Measurements from ENCODE around the gene COX20.
"Not testable (repeated sequence)": the region's sequence is repeated elsewhere in the genome, so short reads cannot be mapped to it uniquely, and the experiment has no call there.

The COX20 gene

DNA sequence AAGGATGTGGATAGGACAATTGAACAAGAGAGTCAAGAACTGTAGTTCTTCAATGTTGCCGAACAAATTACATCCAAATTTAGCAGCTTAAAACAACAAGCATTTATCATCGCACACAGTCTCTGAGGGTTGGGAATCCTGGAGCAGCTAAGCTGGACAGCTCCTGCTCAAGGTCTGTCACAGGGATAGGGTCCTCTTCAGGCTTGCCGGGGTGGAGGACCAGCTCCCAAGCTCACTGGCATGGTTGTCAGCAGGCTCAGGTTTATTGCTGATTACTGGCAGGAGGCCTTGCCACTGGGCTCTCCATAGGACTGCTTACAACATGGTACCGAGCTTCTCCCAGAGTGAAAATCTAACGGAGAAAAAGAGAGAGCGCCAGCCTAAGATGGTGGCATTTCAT is 22.1 kb upstream of the COX20 start:
- no peak overlapping the region for H3K9ac ChIP-seq (ENCODE audit: insufficient read length)

GRCh38 chr1:244815600-244816099 is 19.8 kb upstream of the COX20 start:
- Histone ChIP-seq H3K27ac (no peak overlapping the region), H3K9me3 (ENCODE audit: low read depth, low read length) (no peaks in the 10 kb centered on the region), H3K36me3 (ENCODE audit: insufficient read depth, low read length) (no peaks in the 10 kb centered on the region), H3K9ac (ENCODE audit: insufficient read length) (no peak overlapping the region), H3K4me3 (no peak overlapping the region)
- TF ChIP-seq EZH2 (IDR thresholded peaks at IDR 0.05) (no peak), POLR2AphosphoS5 (IDR thresholded peaks at IDR 0.05; ENCODE audit: borderline replicate concordance, low read depth, low read length) (no peak), FOXP2 (optimal IDR thresholded peaks at IDR 0.05; ENCODE audit: control extremely low read depth, extremely low read length, insufficient read depth) (no peak)
- DNase-seq (ENCODE audit: low read depth, low spot score): no peak

More for the DNA sequence above, 22.1 kb upstream of the COX20 start:
- Histone ChIP-seq H3K9me3 (ENCODE audit: low read depth, low read length) (no peaks in the 10 kb centered on the region), H3K36me3 (ENCODE audit: insufficient read depth, low read length) (no peaks in the 10 kb centered on the region), H3K4me3 (no peak overlapping the region), H3K27ac (no peak overlapping the region)
- TF ChIP-seq POLR2AphosphoS5 (IDR thresholded peaks at IDR 0.05; ENCODE audit: borderline replicate concordance, low read depth, low read length) (no peak), FOXP2 (optimal IDR thresholded peaks at IDR 0.05; ENCODE audit: control extremely low read depth, extremely low read length, insufficient read depth) (no peak), EZH2 (IDR thresholded peaks at IDR 0.05) (no peak)
- no peak for DNase-seq (ENCODE audit: low read depth, low spot score)

- Histone ChIP-seq H3K9ac (ENCODE audit: insufficient read length) (no peak overlapping the region), H3K4me3 (no peak overlapping the region), H3K36me3 (ENCODE audit: insufficient read depth, low read length) (no peaks in the 10 kb centered on the region), H3K27ac (no peak overlapping the region), H3K9me3 (ENCODE audit: low read depth, low read length) (no peaks in the 10 kb centered on the region)
- TF ChIP-seq EZH2 (IDR thresholded peaks at IDR 0.05): no peak
- TF ChIP-seq POLR2AphosphoS5 (IDR thresholded peaks at IDR 0.05; ENCODE audit: borderline replicate concordance, low read depth, low read length): no peak
- TF ChIP-seq FOXP2 (optimal IDR thresholded peaks at IDR 0.05; ENCODE audit: control extremely low read depth, extremely low read length, insufficient read depth): no peak
- DNase-seq (ENCODE audit: low read depth, low spot score): no peak
Measured at GRCh38 chr1:244817415-244817894, 18.0 kb upstream of the COX20 start.

GRCh38 chr1:244820131-244820530 is 15.3 kb upstream of the COX20 start:
- no peaks in the 10 kb centered on the region for H3K9me3 ChIP-seq (ENCODE audit: low read depth, low read length)
- no peak overlapping the region for H3K4me3 ChIP-seq
- H3K27ac ChIP-seq: no peak overlapping the region

DNA sequence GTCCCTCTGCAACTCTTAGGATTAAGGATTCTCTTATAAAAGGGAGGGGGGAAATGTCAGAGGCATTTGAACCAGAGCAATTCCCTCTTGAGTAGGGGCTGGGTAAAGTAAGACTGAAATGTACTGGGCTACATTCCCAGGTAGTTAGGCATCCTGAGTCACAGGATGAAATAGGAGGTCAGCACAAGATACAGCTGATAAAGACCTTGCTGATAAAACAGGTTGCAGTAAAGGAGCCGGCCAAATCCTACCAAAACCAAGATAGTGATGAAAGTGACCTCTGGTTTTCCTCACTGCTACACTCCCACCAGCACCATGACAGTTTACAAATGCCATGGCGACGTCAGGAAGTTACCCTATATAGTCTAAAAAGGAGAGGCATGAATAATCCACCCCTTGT is 14.3 kb upstream of the COX20 start:
- TF ChIP-seq POLR2AphosphoS5 (IDR thresholded peaks at IDR 0.05; ENCODE audit: borderline replicate concordance, low read depth, low read length) (no peak), EZH2 (IDR thresholded peaks at IDR 0.05) (no peak), FOXP2 (optimal IDR thresholded peaks at IDR 0.05; ENCODE audit: control extremely low read depth, extremely low read length, insufficient read depth) (no peak)
- Histone ChIP-seq H3K27ac (no peak overlapping the region), H3K36me3 (ENCODE audit: insufficient read depth, low read length) (no peaks in the 10 kb centered on the region), H3K9me3 (ENCODE audit: low read depth, low read length) (no peaks in the 10 kb centered on the region), H3K4me3 (no peak overlapping the region), H3K9ac (ENCODE audit: insufficient read length) (no peak overlapping the region)
- DNase-seq (ENCODE audit: low read depth, low spot score): no peak

More at GRCh38 chr1:244820131-244820530, 15.3 kb upstream of the COX20 start:
- Histone ChIP-seq H3K9ac (ENCODE audit: insufficient read length) (no peak overlapping the region), H3K36me3 (ENCODE audit: insufficient read depth, low read length) (no peaks in the 10 kb centered on the region)
- TF ChIP-seq FOXP2 (optimal IDR thresholded peaks at IDR 0.05; ENCODE audit: control extremely low read depth, extremely low read length, insufficient read depth) (no peak), EZH2 (IDR thresholded peaks at IDR 0.05) (no peak), POLR2AphosphoS5 (IDR thresholded peaks at IDR 0.05; ENCODE audit: borderline replicate concordance, low read depth, low read length) (no peak)
- DNase-seq (ENCODE audit: low read depth, low spot score): no peak

DNA sequence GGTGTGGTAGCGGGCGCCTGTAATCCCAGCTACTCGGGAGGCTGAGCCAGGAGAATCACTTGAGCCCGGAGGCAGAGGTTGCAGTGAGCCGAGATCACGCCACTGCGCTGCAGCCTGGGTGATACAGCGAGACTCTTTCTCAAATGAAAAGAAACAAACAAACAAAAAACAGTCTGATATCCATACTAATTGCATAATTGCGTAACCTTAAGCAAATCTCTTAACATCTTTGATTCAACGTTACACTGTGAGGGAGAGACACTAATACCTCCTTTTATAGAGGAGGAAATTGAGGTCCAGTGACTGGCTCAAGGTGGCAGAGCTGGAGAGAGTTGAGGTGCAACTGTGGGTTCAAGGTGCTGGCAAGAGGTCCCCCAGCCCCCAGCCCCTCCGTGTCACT is 12.6 kb upstream of the COX20 start:
- DNase-seq (ENCODE audit: low read depth, low spot score): no peak
- Histone ChIP-seq H3K4me3 (no peak overlapping the region), H3K9ac (ENCODE audit: insufficient read length) (no peak overlapping the region), H3K9me3 (ENCODE audit: low read depth, low read length) (no peaks in the 10 kb centered on the region), H3K27ac (no peak overlapping the region), H3K36me3 (ENCODE audit: insufficient read depth, low read length) (no peaks in the 10 kb centered on the region)
- TF ChIP-seq EZH2 (IDR thresholded peaks at IDR 0.05) (no peak), FOXP2 (optimal IDR thresholded peaks at IDR 0.05; ENCODE audit: control extremely low read depth, extremely low read length, insufficient read depth) (no peak)

DNA sequence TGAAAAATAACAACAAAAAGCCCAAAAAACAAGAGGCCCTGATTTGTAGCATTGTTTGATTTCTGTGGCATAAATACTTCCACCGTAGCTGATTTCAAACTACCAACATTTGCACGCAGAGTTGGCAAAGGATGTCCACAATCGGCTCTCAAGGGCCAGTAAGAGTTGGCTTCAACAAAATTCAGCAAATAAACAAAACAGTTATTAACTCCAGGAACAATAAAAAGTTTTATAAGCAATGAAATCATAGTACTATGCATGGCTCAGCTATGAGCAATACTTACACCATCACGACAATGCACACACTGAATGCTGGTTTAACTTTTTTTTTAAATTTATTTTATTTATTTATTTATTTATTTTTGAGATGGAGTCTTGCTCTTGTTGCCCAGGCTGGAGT is 8.7 kb upstream of the COX20 start:
- H3K9me3 ChIP-seq (ENCODE audit: low read depth, low read length): no peaks in the 10 kb centered on the region
- TF ChIP-seq FOXP2 (optimal IDR thresholded peaks at IDR 0.05; ENCODE audit: control extremely low read depth, extremely low read length, insufficient read depth) (no peak), EZH2 (IDR thresholded peaks at IDR 0.05) (no peak), POLR2AphosphoS5 (IDR thresholded peaks at IDR 0.05; ENCODE audit: borderline replicate concordance, low read depth, low read length) (no peak)
- no peak overlapping the region for H3K9ac ChIP-seq (ENCODE audit: insufficient read length)
- H3K4me3 ChIP-seq: no peak overlapping the region
- no peak for DNase-seq (ENCODE audit: low read depth, low spot score)
- no peaks in the 10 kb centered on the region for H3K36me3 ChIP-seq (ENCODE audit: insufficient read depth, low read length)
- no peak overlapping the region for H3K27ac ChIP-seq

GRCh38 chr1:244830639-244831038 is 4.8 kb upstream of the COX20 start:
- no peak overlapping the region for H3K9ac ChIP-seq (ENCODE audit: insufficient read length)
- no peak overlapping the region for H3K4me3 ChIP-seq
- H3K27ac ChIP-seq: 0 out of 2 replicates have a peak overlapping the region, but pooled peaks have one; percentile 25
- no peaks in the 10 kb centered on the region for H3K36me3 ChIP-seq (ENCODE audit: insufficient read depth, low read length)
- no peaks in the 10 kb centered on the region for H3K9me3 ChIP-seq (ENCODE audit: low read depth, low read length)
- TF ChIP-seq POLR2AphosphoS5 (IDR thresholded peaks at IDR 0.05; ENCODE audit: borderline replicate concordance, low read depth, low read length) (no peak), EZH2 (IDR thresholded peaks at IDR 0.05) (no peak), FOXP2 (optimal IDR thresholded peaks at IDR 0.05; ENCODE audit: control extremely low read depth, extremely low read length, insufficient read depth) (no peak)
- DNase-seq (ENCODE audit: low read depth, low spot score): no peak

DNA sequence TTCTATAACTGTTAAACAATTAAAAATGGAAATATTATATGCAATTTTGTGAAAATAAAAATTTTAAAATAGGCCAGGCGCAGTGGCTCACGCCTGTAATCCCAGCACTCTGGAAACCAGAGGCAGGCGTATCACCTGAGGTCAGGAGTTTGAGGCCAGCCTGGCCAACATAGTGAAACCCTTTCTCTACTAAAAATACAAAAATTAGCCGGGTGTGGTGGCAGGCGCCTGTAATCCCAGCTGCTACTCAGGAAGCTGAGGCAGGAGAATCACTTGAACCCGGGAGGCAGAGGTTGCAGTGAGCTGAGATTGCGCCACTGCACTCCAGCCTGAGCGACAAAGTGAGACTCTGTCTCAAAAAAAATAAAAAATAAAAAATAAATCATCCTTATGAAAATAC is 2.2 kb upstream of the COX20 start:
- not testable (repeated sequence) for H3K9me3 ChIP-seq (ENCODE audit: low read depth, low read length); DNase-seq (ENCODE audit: low read depth, low spot score); H3K36me3 ChIP-seq (ENCODE audit: insufficient read depth, low read length)
- Histone ChIP-seq H3K9ac (ENCODE audit: insufficient read length) (peak overlapping the region; percentile 96), H3K27ac (peak overlapping the region; percentile 99), H3K4me3 (peak overlapping the region; percentile 92)
